GM21717 (cell line): ENCODE data around the gene PDP2.

Experiments
- ATAC-seq: cut with Tn5 transposase; IDR thresholded peaks from one replicate; pipeline ENCODE4 v1.9.1; 2021; ENCODE audit warnings: mild to moderate bottlenecking, moderate library complexity; ENCODE audit not compliant: unreplicated experiment

PDP2 gene, protein sequence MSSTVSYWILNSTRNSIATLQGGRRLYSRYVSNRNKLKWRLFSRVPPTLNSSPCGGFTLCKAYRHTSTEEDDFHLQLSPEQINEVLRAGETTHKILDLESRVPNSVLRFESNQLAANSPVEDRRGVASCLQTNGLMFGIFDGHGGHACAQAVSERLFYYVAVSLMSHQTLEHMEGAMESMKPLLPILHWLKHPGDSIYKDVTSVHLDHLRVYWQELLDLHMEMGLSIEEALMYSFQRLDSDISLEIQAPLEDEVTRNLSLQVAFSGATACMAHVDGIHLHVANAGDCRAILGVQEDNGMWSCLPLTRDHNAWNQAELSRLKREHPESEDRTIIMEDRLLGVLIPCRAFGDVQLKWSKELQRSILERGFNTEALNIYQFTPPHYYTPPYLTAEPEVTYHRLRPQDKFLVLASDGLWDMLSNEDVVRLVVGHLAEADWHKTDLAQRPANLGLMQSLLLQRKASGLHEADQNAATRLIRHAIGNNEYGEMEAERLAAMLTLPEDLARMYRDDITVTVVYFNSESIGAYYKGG

GRCh38 chr16:66880288-66881013, at the start of gene PDP2:
PDP2 (plus strand) TSS chr16:66880515; CDS start chr16:66884285, 3,770 bp downstream.
- peak; percentile 92 for ATAC-seq

DNA sequence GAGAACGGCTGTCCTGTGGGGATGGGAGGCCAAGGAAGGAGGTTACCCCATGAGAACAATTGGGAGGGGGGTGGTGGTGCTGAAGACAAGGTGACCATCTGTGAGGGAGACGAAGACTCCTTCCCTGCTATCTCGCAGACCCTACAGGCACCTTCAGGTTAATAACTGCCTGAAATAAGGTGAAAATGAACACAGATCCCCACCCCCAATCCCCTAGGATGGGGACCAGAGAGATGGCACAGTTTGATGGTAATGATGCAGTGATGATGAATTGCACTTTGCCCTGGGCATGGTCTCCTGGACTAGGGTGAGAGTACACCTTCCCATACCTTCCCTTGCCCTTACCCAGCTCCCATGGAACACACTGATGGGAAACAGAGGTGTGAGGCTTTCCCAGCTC, 48.1 kb upstream of the PDP2 start:
- no peak for ATAC-seq

- no peak for ATAC-seq
Measured at GRCh38 chr16:66832661-66833305, 47.5 kb upstream of the PDP2 start.

DNA sequence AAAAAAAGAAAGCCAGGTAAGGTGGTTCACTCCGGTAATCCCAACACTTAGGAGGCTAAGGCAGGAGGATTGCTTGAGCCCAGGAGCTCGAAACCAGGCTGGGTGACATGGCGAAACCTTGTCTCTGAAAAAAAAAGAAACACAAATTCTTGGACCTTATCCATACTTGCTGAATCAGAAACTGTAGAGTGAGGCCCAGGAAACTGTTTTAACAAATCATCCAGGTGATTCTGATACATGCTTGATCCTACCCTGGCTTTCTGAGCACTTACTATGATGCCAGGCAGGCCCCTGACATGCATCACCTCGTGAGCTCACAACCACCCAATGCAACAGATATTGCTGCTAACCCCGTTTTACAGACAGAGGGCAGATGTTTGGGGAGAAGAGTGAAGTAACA, 45.6 kb upstream of the PDP2 start:
- ATAC-seq, result no peak

- ATAC-seq, result no peak
Measured at GRCh38 chr16:66840883-66841282, 39.4 kb upstream of the PDP2 start.

DNA sequence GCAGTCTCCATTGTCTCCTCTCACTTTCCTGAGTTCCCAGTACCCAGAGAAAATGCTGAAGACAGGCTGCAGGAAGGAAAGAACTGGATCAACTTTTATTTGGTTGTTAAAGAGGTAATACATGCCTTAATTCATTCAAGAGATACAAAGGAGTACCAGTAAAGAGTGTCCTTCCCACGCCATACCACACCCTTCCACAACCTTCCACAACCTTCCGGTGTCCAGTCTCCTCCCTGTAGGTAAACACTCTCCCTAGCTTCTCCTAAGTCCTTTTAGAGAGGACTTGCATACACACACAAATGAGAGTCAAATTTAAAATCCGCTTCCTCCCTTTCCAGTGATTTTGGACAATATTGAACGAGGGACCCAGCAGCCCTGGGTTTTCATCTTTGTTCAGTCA, 38.9 kb upstream of the PDP2 start:
- ATAC-seq, result no peak

DNA sequence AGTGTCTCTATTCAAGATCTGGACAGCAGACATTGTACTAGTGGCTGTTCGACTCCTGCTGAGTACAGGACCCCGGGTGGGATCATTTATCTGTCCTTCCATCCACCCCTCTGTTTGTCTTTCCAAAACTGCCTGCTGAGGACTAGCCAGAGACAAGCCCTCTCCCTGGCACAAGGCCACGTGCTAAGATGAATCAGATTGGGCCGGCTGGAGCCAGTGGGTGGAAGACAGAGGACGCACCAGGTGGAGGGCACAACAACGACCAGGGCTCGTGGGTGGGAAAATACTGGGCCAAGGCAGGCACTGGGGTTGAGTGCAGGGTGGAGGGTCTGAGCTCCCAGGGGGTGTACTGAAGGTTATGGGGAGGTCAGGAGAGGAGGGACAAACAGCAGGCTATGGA, 37.5 kb upstream of the PDP2 start:
- no peak for ATAC-seq

GRCh38 chr16:66843191-66843590, 37.1 kb upstream of the PDP2 start:
- no peak for ATAC-seq

DNA sequence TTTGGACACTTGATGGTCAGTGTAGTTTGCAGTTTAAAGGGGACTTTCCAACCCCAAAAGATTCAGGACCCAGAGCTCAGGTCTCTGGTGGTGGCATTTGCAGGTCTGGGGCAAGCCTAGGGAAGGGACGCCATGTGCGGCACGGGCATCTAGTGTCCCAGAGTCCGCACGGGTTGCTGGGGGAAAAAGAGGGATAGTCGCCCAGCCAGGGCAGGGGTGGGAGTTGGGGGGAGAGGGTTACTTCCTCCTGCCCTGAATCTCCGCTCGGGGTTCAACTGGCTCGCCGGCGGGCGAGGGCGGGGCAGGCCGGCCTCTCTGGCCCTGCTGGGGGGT, 36.3 kb upstream of the PDP2 start:
- no peak for ATAC-seq

GRCh38 chr16:66844342-66845079, 35.8 kb upstream of the PDP2 start, which contains the start of gene CA7:
CA7 (plus strand) TSS chr16:66844414; CDS start chr16:66844488, 74 bp downstream.
- no peak for ATAC-seq

GRCh38 chr16:66845080-66845410, 35.3 kb upstream of the PDP2 start:
- no peak for ATAC-seq

DNA sequence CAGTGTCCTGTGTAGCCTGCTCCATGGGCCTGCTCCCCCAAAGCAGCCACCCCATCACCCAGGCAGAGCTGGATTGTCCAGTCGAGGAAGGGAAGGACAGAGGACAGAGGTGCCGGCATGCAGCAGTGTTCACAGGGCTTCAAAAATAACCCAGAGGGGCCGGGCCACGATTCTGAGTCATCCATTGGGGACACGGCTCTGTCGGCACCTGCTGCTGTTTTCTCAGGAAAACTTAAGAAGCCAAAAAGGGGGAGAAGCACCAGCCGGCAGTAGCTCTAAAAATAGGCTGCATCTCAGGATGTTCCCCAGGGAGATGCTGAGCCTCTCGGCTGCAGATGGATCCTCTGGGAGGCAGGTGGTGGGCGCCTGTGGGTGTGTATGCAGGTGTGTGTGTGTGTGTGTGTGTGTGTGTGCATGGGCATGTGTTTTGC, 34.5 kb upstream of the PDP2 start:
- ATAC-seq, result no peak

DNA sequence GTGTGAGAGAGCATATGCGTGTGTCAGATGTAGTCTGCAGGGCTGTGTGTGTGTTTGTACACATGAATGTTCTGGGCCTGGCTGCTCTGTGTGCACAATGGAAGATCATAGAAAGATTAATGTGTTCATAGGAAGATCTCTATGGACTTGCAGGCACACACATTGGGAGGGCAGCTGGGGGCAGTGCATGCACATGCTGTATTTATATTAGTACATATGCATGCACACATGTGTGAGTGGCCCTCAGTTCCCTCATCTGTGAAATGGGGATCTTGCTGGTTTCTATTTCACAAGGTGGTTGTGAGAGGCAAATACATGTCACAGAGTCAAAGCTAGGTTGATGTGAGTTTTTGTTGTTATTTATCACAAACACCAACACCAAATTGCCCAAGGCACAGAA, 34.0 kb upstream of the PDP2 start:
- no peak for ATAC-seq

- no peak for ATAC-seq
Measured at GRCh38 chr16:66846831-66847230, 33.5 kb upstream of the PDP2 start.

DNA sequence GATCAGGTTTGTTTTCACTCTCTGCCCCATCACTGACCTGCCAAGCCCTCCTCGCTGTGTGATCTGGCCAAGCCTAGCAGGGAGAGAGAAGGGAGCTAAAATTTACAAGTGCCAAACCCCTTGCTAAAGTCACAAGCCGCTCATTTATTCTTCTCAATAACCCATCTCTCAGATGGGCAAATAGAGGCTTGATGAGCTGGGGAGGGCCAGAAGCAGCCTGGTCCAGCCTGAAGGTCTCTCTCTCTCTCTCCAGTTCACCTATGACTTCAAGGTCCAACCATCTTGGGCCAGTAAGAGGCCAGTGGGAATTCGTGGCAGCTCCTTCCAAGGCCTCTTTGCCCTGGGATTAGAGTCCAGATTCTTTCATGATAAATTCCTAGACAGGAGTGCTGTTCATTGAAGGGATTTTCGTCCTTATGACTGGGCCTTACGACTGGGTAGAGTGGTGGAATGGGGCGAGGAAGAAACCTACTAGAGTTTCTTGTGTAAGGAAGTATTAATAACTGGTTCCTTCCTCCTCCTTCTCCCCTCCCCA, 32.7 kb upstream of the PDP2 start:
- no peak for ATAC-seq

GRCh38 chr16:66848172-66848571, 32.1 kb upstream of the PDP2 start:
- no peak for ATAC-seq

GRCh38 chr16:66849021-66849420, 31.3 kb upstream of the PDP2 start:
- ATAC-seq, result no peak

- no peak for ATAC-seq
Measured at GRCh38 chr16:66849549-66849948, 30.8 kb upstream of the PDP2 start.

DNA sequence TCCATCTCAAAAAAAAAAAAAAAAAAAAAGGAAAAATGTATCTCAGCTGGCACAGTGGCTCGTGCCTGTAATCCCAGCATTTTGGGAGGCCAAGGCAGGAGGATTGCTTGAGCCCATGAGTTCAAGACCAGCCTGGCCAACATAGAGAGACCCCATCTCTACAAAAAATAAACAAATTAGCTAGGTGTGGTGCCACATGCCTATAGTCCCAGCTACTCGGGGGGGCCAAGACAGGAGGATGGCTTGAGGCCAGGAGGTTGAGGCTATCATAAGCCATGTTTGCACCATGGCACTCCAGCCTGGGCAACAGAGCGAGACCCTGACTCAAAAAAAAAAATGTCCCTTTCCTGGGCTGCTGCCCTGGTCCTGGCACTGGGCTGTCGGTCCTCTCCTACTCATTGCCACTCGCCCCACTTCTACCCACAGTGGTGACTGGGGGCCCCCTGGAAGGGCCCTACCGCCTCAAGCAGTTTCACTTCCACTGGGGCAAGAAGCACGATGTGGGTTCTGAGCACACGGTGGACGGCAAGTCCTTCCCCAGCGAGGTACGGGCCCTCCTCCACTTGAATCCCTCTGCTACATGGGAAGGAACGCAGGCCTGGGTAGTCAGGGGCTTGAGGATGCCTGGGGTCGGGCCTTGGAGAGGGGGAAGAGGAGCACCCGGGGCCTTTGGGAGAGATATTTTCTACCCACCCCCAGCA, 30.1 kb upstream of the PDP2 start:
- ATAC-seq, result no peak
